K562 (cell line): ENCODE results near the gene KLHL41. TPM values are rescaled to one million over a fixed set of nuclear protein-coding genes. Genes with fewer than 3 reads are reported as not detected.

ENCODE experiments used
- ATAC-seq: fragments of 200-7000 bp; cut with Tn5 transposase; 3 replicates; pipeline ENCODE4 v1.9.1; 2020; ENCODE audit warnings: moderate library complexity
- BruUV-seq: library from RNA; stranded (reverse); fragments of 400-500 nt; replicated peaks from 2 replicates; lab custom pipeline; 2021; lab: Mats Ljungman, UMichigan
- CTCF ChIA-PET: fragments of 300-600 bp; formaldehyde crosslinking; extraction: SDS; loops from one replicate; lab custom pipeline; 2021; ENCODE audit warnings: low intra/inter-chr PET ratio; lab: Yijun Ruan, JAX
- POLR2A ChIA-PET: fragments of 300-600, 350-650 bp; sonication (Branson Sonifier 250); formaldehyde crosslinking; extraction: SDS; loops from one replicate; lab custom pipeline; 2021; ENCODE audit warnings: antibody characterized with exemption, inconsistent platforms; lab: Yijun Ruan, JAX
- DNase-seq, 4 experiments: peaks; one replicate each; pipeline versions ENCODE4 v3.0.0 to v3.0.0-alpha.2; 2011 to 2018; ENCODE audit warnings: low spot score in 3 of 4, mixed read lengths in 3 of 4; ENCODE audit errors: extremely low read depth in 1 of 4
- FAIRE-seq: peaks from 2 replicates; lab custom pipeline; 2011; peaks lifted over from hg19 to GRCh38; lab: Jason Lieb, UNC
- H2AFZ ChIP-seq: 2 replicates; pipeline ENCODE4 v1.6.0; 2011; ENCODE audit warnings: low read depth, low read length, control low read depth, inconsistent platforms
- H3K27ac ChIP-seq: fragments of 200-600 bp; 3 replicates; pipeline ENCODE4 v1.8.0; 2011; ENCODE audit warnings: low read depth, mild to moderate bottlenecking, control low read depth, inconsistent platforms, low read length, moderate library complexity, mixed read lengths; ENCODE audit errors: extremely low read depth
- H3K27me3 ChIP-seq, 2 experiments: fragments of 300-600 bp in 1 of 2; 2 replicates in 1 of 2; 3 replicates in 1 of 2; pipeline versions ENCODE4 v1.6.0 to v1.8.0; 2011; ENCODE audit warnings: inconsistent platforms in 2 of 2, low read length in 2 of 2, mild to moderate bottlenecking in 1 of 2, mixed read lengths in 1 of 2, moderate library complexity in 1 of 2; ENCODE audit not compliant: control insufficient read depth in 2 of 2, insufficient read depth in 2 of 2
- H3K36me3 ChIP-seq: fragments of 300-600 bp; 3 replicates; pipeline ENCODE4 v1.8.0; 2011; ENCODE audit warnings: mild to moderate bottlenecking, low read length, inconsistent platforms; ENCODE audit not compliant: control insufficient read depth, insufficient read depth
- H3K4me1 ChIP-seq, 2 experiments: fragments of 200-600 bp in 1 of 2; replicated peaks in 1 of 2; 2 replicates in 1 of 2; 3 replicates in 1 of 2; pipeline versions ENCODE4 v1.5.1 to v1.8.0; 2011; ENCODE audit warnings: inconsistent platforms in 2 of 2, low read length in 2 of 2, mild to moderate bottlenecking in 1 of 2, mixed read lengths in 1 of 2, moderate library complexity in 1 of 2; ENCODE audit not compliant: control insufficient read depth in 2 of 2, insufficient read depth in 2 of 2
- H3K4me2 ChIP-seq: 2 replicates; pipeline ENCODE4 v1.6.1; 2011; ENCODE audit warnings: low read length, control low read depth, inconsistent platforms, mixed read lengths; ENCODE audit not compliant: insufficient read depth
- H3K4me3 ChIP-seq: fragments of 200-600 bp; sonication (generic), shearing (Covaris generic); 2 replicates; pipeline ENCODE4 v1.5.1; 2016; ENCODE audit warnings: control low read depth, inconsistent platforms
- H3K79me2 ChIP-seq: fragments of 200-600 bp; 3 replicates; pipeline ENCODE4 v1.8.0; 2011; ENCODE audit warnings: low read length, inconsistent platforms; ENCODE audit not compliant: control insufficient read depth, insufficient read depth
- H3K9ac ChIP-seq, 2 experiments: 2 replicates each; pipeline versions ENCODE4 v1.6.0 to v1.6.1; 2011; ENCODE audit warnings: low read depth in 2 of 2, low read length in 2 of 2, control low read depth in 1 of 2, inconsistent platforms in 1 of 2, mild to moderate bottlenecking in 1 of 2, mixed read lengths in 1 of 2; ENCODE audit not compliant: insufficient read depth in 1 of 2
- H3K9me1 ChIP-seq: one replicate; pipeline ENCODE4 v1.6.0; 2011; ENCODE audit warnings: inconsistent platforms, mild to moderate bottlenecking, low read length, moderate library complexity; ENCODE audit not compliant: control insufficient read depth, insufficient read depth
- H3K9me3 ChIP-seq: replicated peaks from 2 replicates; pipeline ENCODE4 v1.5.1; 2011; ENCODE audit warnings: low read depth, low read length, inconsistent platforms; ENCODE audit not compliant: control insufficient read depth, insufficient read depth
- H4K20me1 ChIP-seq: replicated peaks from 2 replicates; pipeline ENCODE4 v1.6.1; 2011; ENCODE audit warnings: low read length, inconsistent platforms, mixed read lengths; ENCODE audit not compliant: control insufficient read depth, insufficient read depth
- ATF7 ChIP-seq: fragments of 450-650 bp; IDR thresholded peaks from 2 replicates; pipeline ENCODE4 v1.7.1; 2014; ENCODE audit warnings: mild to moderate bottlenecking, moderate library complexity
- CEBPG ChIP-seq, 3 experiments: fragments of 200-800 bp in 1 of 3; sonication (Bioruptor generic) in 1 of 3; sonication (generic) in 1 of 3; formaldehyde crosslinking in 1 of 3; IDR thresholded peaks in 2 of 3; conservative IDR thresholded peaks in 1 of 3; 2 replicates each; pipeline versions ENCODE4 v1.6.1 to v1.8.0; 2016 to 2022; ENCODE audit warnings: missing compliant biosample characterization in 2 of 3, missing genetic modification characterization in 2 of 3, mild to moderate bottlenecking in 1 of 3, missing genetic modification reagents in 1 of 3
- LCOR ChIP-seq: sonication (generic); formaldehyde crosslinking; IDR thresholded peaks from 2 replicates; pipeline ENCODE4 v1.8.0; 2022; ENCODE audit warnings: mild to moderate bottlenecking, missing genetic modification reagents
- MAFK ChIP-seq: IDR thresholded peaks from 2 replicates; pipeline ENCODE4 v1.6.1; 2011; ENCODE audit warnings: low read length, improper control_type of control experiment
- PHTF2 ChIP-seq: fragments of 250-450 bp; sonication (Bioruptor Pico); IDR thresholded peaks from 2 replicates; pipeline ENCODE4 v1.5.0; 2021; ENCODE audit warnings: mild to moderate bottlenecking
- TAF7 ChIP-seq: fragments of 450-650 bp; IDR thresholded peaks from 2 replicates; pipeline ENCODE4 v1.6.1; 2016; ENCODE audit warnings: missing genetic modification characterization, missing compliant biosample characterization
- ZNF263 ChIP-seq: sonication (generic); formaldehyde crosslinking; IDR thresholded peaks from 2 replicates; pipeline ENCODE4 v1.8.0; 2022; ENCODE audit warnings: mild to moderate bottlenecking, missing genetic modification reagents, borderline replicate concordance
- ZNF76 ChIP-seq: fragments of 250-450 bp; sonication (Bioruptor Pico); IDR thresholded peaks from 2 replicates; pipeline ENCODE4 v1.4.0; 2020; ENCODE audit warnings: mild to moderate bottlenecking, moderate library complexity, borderline replicate concordance
- ZNF79 ChIP-seq: fragments of 250-450 bp; sonication (Bioruptor Pico); IDR thresholded peaks from 2 replicates; pipeline ENCODE4 v1.4.0; 2020; ENCODE audit warnings: low read depth, mild to moderate bottlenecking, moderate library complexity
- WGBS: fragments of 100-300 bp; shearing (Covaris generic); methylation state at CpG from one replicate; pipeline ENCODE4 v1.1.6; 2016; ENCODE audit warnings: low coverage, mixed read lengths; ENCODE audit not compliant: insufficient coverage; ENCODE audit errors: missing lambda C conversion rate; 5-methylcytosine and 5-hydroxymethylcytosine counted together
- in situ Hi-C: fragments of 300-500 bp; cut with MboI; formaldehyde crosslinking; loops from 4 replicates; pipeline ENCODE4 v1.15.0; 2018; ENCODE audit warnings: inconsistent platforms, mixed read lengths
- intact Hi-C: fragments of 100-400 bp; cut with micrococcal nuclease; formaldehyde crosslinking; loops from 2 replicates; pipeline ENCODE4 v1.14.2; 2022
- polyA plus RNA-seq, 8 experiments: library from polyadenylated mRNA; depleted of rRNA in 4 of 8; stranded (reverse) in 5 of 8; unstranded in 3 of 8; fragments of >200 nt; fragmentation: Nextera tagmentation in 2 of 8; fragmentation: Illumina TruSeq in 1 of 8; extraction: Ambion mirVana in 2 of 8; extraction: Trizol in 1 of 8; gene quantifications; 2 replicates each; pipeline versions ENCODE4 v1.2.1 to v1.2.3, GENCODE V29; 2011 to 2014; ENCODE audit warnings: inconsistent platforms in 1 of 8, missing spikeins in 1 of 8
- total RNA-seq, 7 experiments: library from RNA; depleted of rRNA in 6 of 7; stranded (reverse); fragments of >200 nt in 6 of 7; fragmentation: Illumina TruSeq in 2 of 7; extraction: Trizol in 2 of 7; gene quantifications; 2 replicates each; pipeline versions ENCODE4 v1.2.1 to v1.2.3, GENCODE V29; 2011 to 2021; ENCODE audit warnings: low replicate concordance in 1 of 7
- TF ChIP-seq, protein P1 (sequence below): IDR thresholded peaks from 2 replicates; pipeline ENCODE4 v1.6.1; 2016; ENCODE audit warnings: missing genetic modification characterization, missing compliant biosample characterization
- TF ChIP-seq, protein P2 (sequence below), 3 experiments: IDR thresholded peaks in 2 of 3; conservative IDR thresholded peaks in 1 of 3; 2 replicates each; pipeline ENCODE4 v1.5.1; 2011 to 2012; ENCODE audit warnings: low read length in 3 of 3, mild to moderate bottlenecking in 3 of 3, control low read depth in 2 of 3, improper control_type of control experiment in 1 of 3, inconsistent platforms in 1 of 3, low read depth in 1 of 3, mixed read lengths in 1 of 3, moderate library complexity in 1 of 3; ENCODE audit not compliant: insufficient read depth in 2 of 3

The KLHL41 gene
- total and polyA plus RNA-seq, 9 of the 15 experiments (the other 6 are each of a cell fraction or from before 2014, with no cell fraction given) = 0.05 to 1.5 (median 0.09) TPM

GRCh38 chr2:169509298-169509885 is at the start of gene KLHL41 (continued):
- no peak for TF ChIP-seq MAFK
- TF ChIP-seq, protein P1, sequence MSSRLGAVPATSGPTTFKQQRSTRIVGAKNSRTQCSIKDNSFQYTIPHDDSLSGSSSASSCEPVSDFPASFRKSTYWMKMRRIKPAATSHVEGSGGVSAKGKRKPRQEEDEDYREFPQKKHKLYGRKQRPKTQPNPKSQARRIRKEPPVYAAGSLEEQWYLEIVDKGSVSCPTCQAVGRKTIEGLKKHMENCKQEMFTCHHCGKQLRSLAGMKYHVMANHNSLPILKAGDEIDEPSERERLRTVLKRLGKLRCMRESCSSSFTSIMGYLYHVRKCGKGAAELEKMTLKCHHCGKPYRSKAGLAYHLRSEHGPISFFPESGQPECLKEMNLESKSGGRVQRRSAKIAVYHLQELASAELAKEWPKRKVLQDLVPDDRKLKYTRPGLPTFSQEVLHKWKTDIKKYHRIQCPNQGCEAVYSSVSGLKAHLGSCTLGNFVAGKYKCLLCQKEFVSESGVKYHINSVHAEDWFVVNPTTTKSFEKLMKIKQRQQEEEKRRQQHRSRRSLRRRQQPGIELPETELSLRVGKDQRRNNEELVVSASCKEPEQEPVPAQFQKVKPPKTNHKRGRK (tag) = no peak
- TF ChIP-seq, protein P2, sequence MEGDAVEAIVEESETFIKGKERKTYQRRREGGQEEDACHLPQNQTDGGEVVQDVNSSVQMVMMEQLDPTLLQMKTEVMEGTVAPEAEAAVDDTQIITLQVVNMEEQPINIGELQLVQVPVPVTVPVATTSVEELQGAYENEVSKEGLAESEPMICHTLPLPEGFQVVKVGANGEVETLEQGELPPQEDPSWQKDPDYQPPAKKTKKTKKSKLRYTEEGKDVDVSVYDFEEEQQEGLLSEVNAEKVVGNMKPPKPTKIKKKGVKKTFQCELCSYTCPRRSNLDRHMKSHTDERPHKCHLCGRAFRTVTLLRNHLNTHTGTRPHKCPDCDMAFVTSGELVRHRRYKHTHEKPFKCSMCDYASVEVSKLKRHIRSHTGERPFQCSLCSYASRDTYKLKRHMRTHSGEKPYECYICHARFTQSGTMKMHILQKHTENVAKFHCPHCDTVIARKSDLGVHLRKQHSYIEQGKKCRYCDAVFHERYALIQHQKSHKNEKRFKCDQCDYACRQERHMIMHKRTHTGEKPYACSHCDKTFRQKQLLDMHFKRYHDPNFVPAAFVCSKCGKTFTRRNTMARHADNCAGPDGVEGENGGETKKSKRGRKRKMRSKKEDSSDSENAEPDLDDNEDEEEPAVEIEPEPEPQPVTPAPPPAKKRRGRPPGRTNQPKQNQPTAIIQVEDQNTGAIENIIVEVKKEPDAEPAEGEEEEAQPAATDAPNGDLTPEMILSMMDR (IDR thresholded peaks at IDR 0.05 in 2 of 3, conservative IDR thresholded peaks at IDR 0.05 in 1 of 3; ENCODE audit: insufficient read depth in 2 of 3, low read depth in 1 of 3, low read length in 3 of 3) = no peak
- TF ChIP-seq TAF7 (tag) = no peak

DNA sequence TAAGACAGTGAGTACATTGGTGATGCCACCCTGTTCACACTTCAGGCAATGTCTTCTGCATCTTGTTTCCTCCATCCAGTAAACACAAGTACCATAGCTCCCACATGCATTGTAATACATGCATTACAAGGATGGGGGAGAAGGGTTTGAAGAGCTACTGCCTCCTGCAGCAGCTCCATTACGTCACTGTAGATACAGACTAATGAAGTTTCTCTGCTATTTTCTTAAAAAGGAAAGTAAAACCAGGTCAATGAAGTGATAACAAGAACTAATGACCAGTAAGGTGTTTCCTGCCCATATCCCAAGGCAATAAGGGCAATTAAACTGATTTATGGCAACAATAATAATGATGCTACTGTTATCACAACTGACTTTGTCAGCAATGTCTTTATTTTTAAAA is 48.4 kb upstream of the KLHL41 start:
- H3K4me2 ChIP-seq = no peak overlapping the region
- intact Hi-C loops = no loop called here
- ChIA-PET POLR2A (interaction anchor here (0.6 to 1.3 kb wide), 4 partner anchors 11 to 37 kb away, joined by 3 to 4 read pairs (median 4); no protein-coding TSS in a partner anchor), CTCF (interaction anchor here (0.6 kb wide), 1 partner anchor 20 kb away, joined by 4 read pairs; no protein-coding TSS in a partner anchor)
- FAIRE-seq (no peak), ATAC-seq (peak; percentile 51), DNase-seq (no peak)
- BruUV-seq = no TSS peak
- H3K79me2 ChIP-seq = no peaks in the 10 kb centered on the region
- H3K27me3 ChIP-seq = no peaks in the 10 kb centered on the region
- no peak overlapping the region for H3K4me3 ChIP-seq
- H3K36me3 ChIP-seq = no peaks in the 10 kb centered on the region
- no peaks in the 10 kb centered on the region for H4K20me1 ChIP-seq
- TF ChIP-seq ZNF79 = no peak
- no peak for TF ChIP-seq ZNF263
- TF ChIP-seq ATF7 = peak; percentile 64; the same call in 1 of the 2 replicates
- no peak for TF ChIP-seq LCOR (CRISPR knock-in tag)
- TF ChIP-seq ZNF76 = no peak
- no peak for TF ChIP-seq PHTF2 (CRISPR knock-in tag)
- no peak for TF ChIP-seq CEBPG (CRISPR knock-in tag; IDR thresholded peaks at IDR 0.05)
- TF ChIP-seq CEBPG (tag; conservative IDR thresholded peaks at IDR 0.05 in 1 of 2, IDR thresholded peaks at IDR 0.05 in 1 of 2) = 0 out of 4 replicates have a peak, but pooled peaks of 1 of the 2 experiments have one; percentile 12
- H3K4me1 ChIP-seq = peaks cover 0 to 3% of the 10 kb centered on the region in 2 experiments; a peak in 1 of 5 replicates
- no peaks in the 10 kb centered on the region for H3K9me1 ChIP-seq
- H3K27ac ChIP-seq = no peak overlapping the region
- H3K9me3 ChIP-seq = no peaks in the 10 kb centered on the region
- in situ Hi-C loops = no loop called here
- 58% methylated on average over 1 of the region's 1 CpG for WGBS
- no peak overlapping the region; the same call in 1 of the 2 replicates for H2AFZ ChIP-seq
- no peak overlapping the region for H3K9ac ChIP-seq
